ENCODE measurements around the gene ST7. TPM values are rescaled to one million over a fixed set of nuclear protein-coding genes. Genes with fewer than 3 reads are reported as not detected.

The ST7 gene
- total RNA-seq, 2 experiments from 2014 or later = 4.9 to 5.4 TPM

- Mint-ChIP-seq H3K27ac (no peak overlapping the region), H3K4me3 (no peak overlapping the region), H3K27me3 (no peaks in the 10 kb centered on the region), H3K36me3 (ENCODE audit: low read depth) (no peaks in the 10 kb centered on the region), H3K9me3 (no peaks in the 10 kb centered on the region), H3K4me1 (ENCODE audit: low read depth) (no peaks in the 10 kb centered on the region)
- Histone ChIP-seq H3K9me3 (ENCODE audit: control insufficient read depth in 1 of 2, insufficient read depth in 1 of 2, low read length in 2 of 2) (no peaks in the 10 kb centered on the region), H3K36me3 (ENCODE audit: insufficient read depth, low read length) (no peaks in the 10 kb centered on the region), H3K27me3 (ENCODE audit: control insufficient read depth in 1 of 2, insufficient read depth in 2 of 2, low read length in 2 of 2) (no peaks in the 10 kb centered on the region), H3K27ac (ENCODE audit: low read depth in 1 of 2, low read length in 2 of 2) (no peak overlapping the region), H3K4me3 (ENCODE audit: low read length) (no peak overlapping the region), H3K4me1 (ENCODE audit: insufficient read depth, low read length) (no peaks in the 10 kb centered on the region)
- TF ChIP-seq CTCF (IDR thresholded peaks at IDR 0.05) = no peak
- ATAC-seq (ENCODE audit: poor library complexity) (no peak), DNase-seq (no peak)
- ChIA-PET CTCF (no interaction called here), POLR2A (no interaction called here)
- intact Hi-C loops (cut with DNase I, micrococcal nuclease) = no loop called here
Measured at GRCh38 chr7:117250245-117250644, 296.9 kb downstream of the ST7 start.

- DNase-seq (no peak), ATAC-seq (ENCODE audit: poor library complexity) (no peak)
- Histone ChIP-seq H3K27ac (ENCODE audit: low read depth in 1 of 2, low read length in 2 of 2) (no peak overlapping the region), H3K36me3 (ENCODE audit: insufficient read depth, low read length) (no peaks in the 10 kb centered on the region), H3K9me3 (ENCODE audit: control insufficient read depth in 1 of 2, insufficient read depth in 1 of 2, low read length in 2 of 2) (no peaks in the 10 kb centered on the region), H3K4me1 (ENCODE audit: insufficient read depth, low read length) (no peaks in the 10 kb centered on the region), H3K27me3 (ENCODE audit: control insufficient read depth in 1 of 2, insufficient read depth in 2 of 2, low read length in 2 of 2) (no peaks in the 10 kb centered on the region), H3K4me3 (ENCODE audit: low read length) (no peak overlapping the region)
- CTCF ChIA-PET = no interaction called here
- no peak overlapping the region for H3K27ac Mint-ChIP-seq
- no peaks in the 10 kb centered on the region for H3K36me3 Mint-ChIP-seq (ENCODE audit: low read depth)
- intact Hi-C loops (cut with DNase I, micrococcal nuclease) = no loop called here
- H3K9me3 Mint-ChIP-seq = no peaks in the 10 kb centered on the region
- TF ChIP-seq CTCF (IDR thresholded peaks at IDR 0.05) = no peak
- POLR2A ChIA-PET = no interaction called here
- no peaks in the 10 kb centered on the region for H3K27me3 Mint-ChIP-seq
- H3K4me3 Mint-ChIP-seq = no peak overlapping the region
- H3K4me1 Mint-ChIP-seq (ENCODE audit: low read depth) = no peaks in the 10 kb centered on the region
Measured at GRCh38 chr7:117250801-117251200, 297.5 kb downstream of the ST7 start.

GRCh38 chr7:117251687-117252086 lies 298.4 kb downstream of the ST7 start:
- Mint-ChIP-seq H3K4me1 (ENCODE audit: low read depth) (no peaks in the 10 kb centered on the region), H3K27me3 (no peaks in the 10 kb centered on the region), H3K4me3 (no peak overlapping the region), H3K27ac (no peak overlapping the region), H3K36me3 (ENCODE audit: low read depth) (no peaks in the 10 kb centered on the region), H3K9me3 (no peaks in the 10 kb centered on the region)
- Histone ChIP-seq H3K27ac (ENCODE audit: low read depth in 1 of 2, low read length in 2 of 2) (no peak overlapping the region), H3K4me1 (ENCODE audit: insufficient read depth, low read length) (no peaks in the 10 kb centered on the region), H3K9me3 (ENCODE audit: control insufficient read depth in 1 of 2, insufficient read depth in 1 of 2, low read length in 2 of 2) (no peaks in the 10 kb centered on the region), H3K4me3 (ENCODE audit: low read length) (no peak overlapping the region), H3K27me3 (ENCODE audit: control insufficient read depth in 1 of 2, insufficient read depth in 2 of 2, low read length in 2 of 2) (no peaks in the 10 kb centered on the region), H3K36me3 (ENCODE audit: insufficient read depth, low read length) (no peaks in the 10 kb centered on the region)
- TF ChIP-seq CTCF (IDR thresholded peaks at IDR 0.05) = no peak
- POLR2A ChIA-PET = no interaction called here
- CTCF ChIA-PET = no interaction called here
- ATAC-seq (ENCODE audit: poor library complexity) (no peak), DNase-seq (no peak)
- intact Hi-C loops (cut with DNase I, micrococcal nuclease) = no loop called here
